ENCODE results near the gene AP1M1. TPM values are rescaled to one million over a fixed set of nuclear protein-coding genes. Genes with fewer than 3 reads are reported as not detected.

Gene AP1M1
- total RNA-seq, result 202 and 204 TPM in 2 replicates

DNA sequence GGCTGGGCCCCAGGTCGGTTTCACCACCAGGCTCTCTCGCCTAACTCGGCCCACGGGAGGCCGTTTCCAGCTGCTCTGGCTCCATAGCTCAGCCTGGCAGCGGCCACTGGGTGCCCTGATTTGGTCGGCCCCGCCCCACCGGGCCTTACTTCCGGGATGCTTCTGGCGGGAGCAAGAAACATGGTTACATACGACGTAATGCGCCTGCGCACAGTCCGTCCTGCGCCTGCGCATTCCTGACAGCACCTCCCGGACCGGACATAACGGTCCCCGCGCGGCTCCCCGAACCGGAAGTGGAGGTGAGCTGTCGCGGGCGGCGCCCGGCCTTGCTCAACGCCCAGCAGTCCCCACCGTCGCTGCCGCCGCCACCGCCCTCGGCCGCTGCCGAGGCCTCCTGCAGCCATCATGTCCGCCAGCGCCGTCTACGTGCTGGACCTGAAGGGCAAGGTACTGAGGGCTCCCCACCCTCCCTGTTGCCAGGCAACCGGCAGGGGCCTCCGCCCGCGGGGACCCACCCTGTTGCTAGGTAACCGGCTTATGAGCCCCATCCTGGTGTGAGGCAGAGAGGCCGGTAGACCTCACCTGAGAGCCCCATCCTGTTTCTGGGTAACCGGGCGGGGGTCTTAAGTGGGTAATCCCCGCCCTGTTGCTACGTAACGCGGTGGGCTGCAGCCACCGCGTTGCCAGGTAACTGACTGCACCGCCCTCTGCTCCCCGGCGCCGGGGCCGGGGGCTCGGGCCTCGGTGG, at the start of gene AP1M1:
AP1M1 (plus strand) TSS at position 290 of the 748 bp plus-strand sequence; CDS start at position 406, 116 bp downstream.

DNA sequence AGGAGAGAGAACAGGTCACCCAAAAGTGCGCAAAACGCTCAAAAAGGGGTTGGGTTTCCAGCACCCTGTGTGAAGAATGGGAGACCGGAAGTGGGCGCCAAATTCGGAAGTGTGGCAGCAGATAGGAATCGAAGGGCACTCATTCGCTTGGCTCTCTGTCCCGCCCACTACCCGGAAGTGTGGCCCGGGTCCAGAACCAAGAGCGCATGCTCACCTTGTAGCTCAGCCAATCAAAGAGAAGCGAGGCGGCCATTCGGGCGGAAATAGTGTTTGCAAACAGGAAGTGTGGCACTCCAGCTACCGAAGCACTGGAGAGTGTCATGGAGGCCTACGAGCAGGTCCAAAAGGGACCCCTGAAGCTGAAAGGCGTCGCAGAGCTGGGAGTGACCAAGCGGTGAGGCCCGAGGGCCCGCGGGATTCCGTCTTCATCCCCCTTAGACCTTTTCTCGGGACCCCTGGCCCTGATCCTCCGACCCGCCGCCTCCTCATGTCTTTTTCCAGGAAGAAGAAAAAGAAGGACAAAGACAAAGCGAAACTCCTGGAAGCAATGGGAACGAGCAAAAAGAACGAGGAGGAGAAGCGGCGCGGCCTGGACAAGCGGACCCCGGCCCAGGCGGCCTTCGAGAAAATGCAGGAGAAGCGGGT, 12.5 kb upstream of the AP1M1 start, which contains the start of gene FAM32A:
FAM32A (plus strand) TSS at position 288 of the 645 bp plus-strand sequence; CDS start at position 321, 33 bp downstream.

Other genes with a start within 250 kb of the AP1M1 start
- not detected in 2 replicates for gene OR10H4, start 248.9 kb upstream of the AP1M1 start, total RNA-seq
- gene TPM4, start 121.4 kb upstream of the AP1M1 start, total RNA-seq, result 972 and 1,151 TPM in 2 replicates
- gene RAB8A, start 86.0 kb upstream of the AP1M1 start, total RNA-seq, result 66.1 and 67.5 TPM in 2 replicates
- not detected in 2 replicates for gene HSH2D, start 54.2 kb upstream of the AP1M1 start, total RNA-seq
- not detected in 2 replicates for gene CIB3, start 24.4 kb upstream of the AP1M1 start, total RNA-seq
- gene FAM32A, start 12.5 kb upstream of the AP1M1 start, total RNA-seq, result 94.7 and 106 TPM in 2 replicates
- gene KLF2, start 126.9 kb downstream of the AP1M1 start, total RNA-seq, result 0.74 and 2.7 TPM in 2 replicates